GM21515 (cell line): ENCODE data around the gene CNTN3.

Experiments used
- ATAC-seq: cut with Tn5 transposase; IDR thresholded peaks from one replicate; pipeline ENCODE4 v1.9.1; 2021; ENCODE audit not compliant: unreplicated experiment

Gene CNTN3

DNA sequence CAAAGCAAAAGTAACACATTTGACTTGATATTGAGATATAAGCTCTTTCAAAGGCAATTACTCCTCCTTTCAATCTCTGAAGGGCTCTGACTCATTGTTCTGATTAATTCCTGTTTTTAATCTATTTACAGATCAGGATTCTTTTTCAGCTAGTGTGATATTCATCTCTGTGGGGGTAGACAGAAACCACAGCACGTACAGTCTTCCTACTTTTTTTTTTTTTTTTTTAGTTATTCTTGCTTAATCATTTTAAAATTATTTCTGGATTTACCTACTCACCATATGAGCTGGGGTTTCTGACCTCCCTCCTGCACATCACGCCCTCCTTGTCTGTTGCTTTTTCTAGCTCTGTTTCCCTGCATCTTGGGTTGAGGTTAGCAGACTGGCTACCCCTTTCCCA, 1.4 kb downstream of the CNTN3 start:
- ATAC-seq = no peak

- no peak for ATAC-seq
Observed at GRCh38 chr3:74611206-74611605, 3.3 kb downstream of the CNTN3 start.

DNA sequence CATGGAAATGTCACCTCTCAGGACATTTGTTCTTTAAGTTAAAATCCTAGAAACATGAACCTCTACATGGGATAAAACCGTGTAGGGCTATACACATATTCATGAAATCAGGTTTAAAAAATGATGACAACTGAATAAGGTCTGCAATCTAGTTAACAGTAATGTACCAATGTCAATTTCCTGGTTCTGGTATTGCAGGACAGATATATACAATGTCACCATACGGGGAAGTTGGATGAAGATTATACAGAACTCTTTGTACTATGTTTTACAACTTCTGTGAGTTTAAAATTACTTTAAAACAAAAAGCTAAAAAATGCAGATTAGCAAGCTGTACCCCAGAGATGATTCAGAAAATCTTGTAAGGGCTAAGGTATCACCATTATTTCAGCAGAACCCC, 6.7 kb downstream of the CNTN3 start:
- ATAC-seq = no peak

- ATAC-seq = no peak
Observed at GRCh38 chr3:74606996-74607395, 7.5 kb downstream of the CNTN3 start.

DNA sequence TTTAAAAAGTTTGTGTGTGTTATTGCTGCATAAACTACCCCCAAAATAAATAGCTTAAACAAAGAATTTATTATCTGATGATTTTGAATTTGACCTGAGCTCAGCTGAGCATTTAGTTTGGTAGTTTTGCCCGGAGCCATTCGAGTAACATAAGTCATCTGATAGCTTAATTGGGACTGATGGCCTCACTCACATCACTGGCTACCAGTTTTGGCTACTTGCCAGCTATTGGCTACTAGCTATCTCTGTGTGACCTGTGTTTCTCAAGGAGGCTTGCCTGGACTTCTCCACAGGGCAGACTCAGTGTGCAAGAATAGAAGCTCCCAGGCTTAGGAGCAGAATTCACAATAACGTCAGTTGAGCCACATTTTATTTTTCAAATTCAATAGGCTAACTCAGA, 9.0 kb downstream of the CNTN3 start:
- no peak for ATAC-seq

- no peak for ATAC-seq
Observed at GRCh38 chr3:74603292-74603691, 11.2 kb downstream of the CNTN3 start.

DNA sequence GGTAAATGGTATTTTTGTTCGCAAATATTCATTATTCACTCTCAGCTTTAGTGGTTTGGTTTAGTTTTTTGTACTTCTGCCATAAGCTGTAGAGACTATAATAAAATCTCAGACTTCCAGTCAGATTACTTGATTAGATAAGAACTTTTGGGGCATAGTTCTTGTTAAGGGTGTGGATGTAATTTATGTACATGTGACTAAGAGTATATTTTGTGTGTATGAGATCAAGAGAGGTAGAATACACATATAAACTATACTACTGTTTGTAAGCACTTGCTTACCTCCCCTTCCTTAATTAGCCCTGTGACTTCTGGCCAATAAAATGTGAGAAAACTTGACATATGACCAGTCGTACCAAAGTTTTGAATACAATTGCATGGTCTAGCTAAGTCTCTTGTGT, 12.0 kb downstream of the CNTN3 start:
- no peak for ATAC-seq

DNA sequence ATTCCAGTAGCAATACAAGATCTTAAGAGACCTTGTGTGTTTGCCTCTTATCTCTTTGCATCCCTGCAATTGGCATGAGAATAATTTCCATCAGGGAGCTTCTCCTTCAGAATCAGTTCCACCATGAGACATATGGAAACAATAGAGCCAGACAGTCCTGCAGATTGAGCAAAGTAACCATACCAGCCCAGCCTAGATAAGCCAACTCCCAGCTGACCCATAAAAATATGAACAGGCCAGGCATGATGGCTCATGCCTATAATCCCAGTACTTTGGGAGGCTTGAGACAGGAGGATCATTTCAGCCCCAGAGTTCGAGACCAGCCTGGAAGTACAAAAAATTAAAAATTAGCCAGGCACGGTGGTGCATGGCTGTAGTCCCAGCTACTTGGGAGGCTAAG, 12.7 kb downstream of the CNTN3 start:
- no peak for ATAC-seq

GRCh38 chr3:74599564-74599963, 14.9 kb downstream of the CNTN3 start:
- no peak for ATAC-seq

DNA sequence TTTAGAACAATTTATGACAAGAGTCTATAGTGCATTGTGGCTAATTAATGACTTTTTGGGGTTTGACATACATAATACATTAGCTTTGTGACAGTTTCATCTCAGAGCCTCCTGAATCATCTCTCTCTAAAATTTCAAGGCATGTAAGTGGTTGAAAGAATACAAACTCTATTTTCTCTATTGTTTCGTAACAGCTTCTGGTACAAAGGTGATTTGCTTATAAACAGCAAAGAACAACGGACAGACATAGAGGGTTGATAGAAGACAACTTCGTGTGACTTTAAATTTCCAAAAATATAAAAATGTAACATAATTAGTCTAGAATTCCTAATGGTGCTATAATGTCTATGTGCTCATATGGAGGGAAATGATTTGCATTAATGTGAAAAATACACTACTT, 21.3 kb downstream of the CNTN3 start:
- ATAC-seq = no peak

DNA sequence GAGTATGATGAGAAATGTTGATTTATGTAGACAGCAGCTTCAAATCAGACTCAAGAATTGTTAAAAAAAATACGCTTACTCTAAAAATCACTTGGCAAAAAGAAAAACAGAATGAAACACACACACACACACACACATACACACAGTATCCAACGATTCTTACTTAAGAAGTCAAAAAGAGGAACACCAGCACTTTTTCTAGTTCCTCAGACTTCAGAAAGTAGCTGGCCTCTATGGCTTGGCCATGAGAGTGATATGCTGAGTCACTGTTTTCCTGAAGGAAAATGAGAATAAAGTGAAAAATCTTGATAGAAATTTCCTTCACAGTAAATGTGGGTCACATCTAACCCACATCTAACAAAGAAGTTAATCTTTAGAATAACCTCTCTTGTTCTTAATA, 22.1 kb downstream of the CNTN3 start:
- ATAC-seq = no peak

DNA sequence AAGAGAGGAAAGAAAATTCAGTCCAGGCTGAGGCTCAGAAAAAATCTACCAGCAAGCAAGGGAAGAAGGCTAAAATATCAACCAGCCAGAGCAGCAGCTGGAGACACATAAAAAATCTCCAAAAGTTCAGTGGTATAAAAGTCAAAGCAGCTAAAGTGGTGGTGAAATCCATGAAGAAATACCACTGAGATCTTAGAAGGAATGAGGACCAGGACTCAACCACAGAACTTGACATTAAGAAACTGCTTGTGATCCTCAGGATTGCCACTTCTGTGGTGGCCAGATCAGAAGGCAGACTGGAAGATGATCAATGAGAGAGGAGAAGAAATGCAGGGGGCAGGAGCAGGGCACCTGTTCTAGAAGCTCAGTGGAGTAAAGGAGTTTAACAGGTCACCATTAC, 22.5 kb downstream of the CNTN3 start:
- ATAC-seq = no peak

DNA sequence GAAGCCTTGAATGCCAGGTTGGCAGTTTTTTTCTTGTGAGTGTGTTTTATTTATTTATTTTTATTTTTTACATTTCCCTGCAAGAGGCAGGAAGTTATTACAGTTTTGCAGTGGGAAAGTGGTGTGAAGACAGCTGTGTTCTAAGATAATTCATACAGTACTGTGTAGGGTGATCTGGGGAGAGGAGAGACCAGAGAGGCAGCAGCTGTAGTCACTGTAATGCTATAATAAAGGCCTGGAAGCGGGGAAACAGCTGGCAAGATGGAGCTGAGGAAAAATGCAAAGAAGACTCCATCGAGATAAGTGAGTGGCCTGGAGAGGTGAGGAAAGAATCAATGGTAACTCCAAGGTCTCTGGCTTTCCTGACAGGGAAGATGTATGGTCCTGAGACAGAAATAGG, 23.1 kb downstream of the CNTN3 start:
- no peak for ATAC-seq

DNA sequence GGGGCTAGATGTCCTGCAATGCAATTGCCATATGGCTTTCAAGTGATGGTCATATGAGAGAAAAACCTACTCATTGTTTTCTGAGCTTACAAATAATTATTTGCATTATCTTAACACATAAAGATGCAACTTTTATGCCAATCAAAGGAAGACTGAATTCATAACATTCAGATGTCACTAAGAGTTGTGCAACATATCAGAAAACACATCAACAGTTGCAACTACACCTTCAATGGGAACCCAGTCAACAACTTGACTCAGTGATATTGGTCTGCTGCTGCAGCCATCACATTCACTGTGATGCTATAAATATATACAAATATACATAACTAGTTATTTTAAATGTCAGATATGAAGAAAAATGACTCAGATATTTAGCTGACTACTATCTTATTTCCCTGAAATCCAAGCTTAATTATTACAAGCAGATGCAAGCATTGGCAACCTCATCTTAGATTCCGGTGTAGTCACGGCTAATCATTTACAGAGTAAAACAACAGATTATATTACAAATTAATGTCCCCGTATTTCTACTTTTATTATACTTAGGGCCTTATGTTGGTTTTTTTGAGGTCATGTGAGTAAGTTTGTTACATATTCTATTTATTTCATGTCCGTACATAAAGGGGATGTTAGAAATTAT, 23.7 kb downstream of the CNTN3 start:
- no peak for ATAC-seq

GRCh38 chr3:74584782-74585181, 29.7 kb downstream of the CNTN3 start:
- ATAC-seq = no peak

- no peak for ATAC-seq
Observed at GRCh38 chr3:74582982-74583381, 31.5 kb downstream of the CNTN3 start.

- no peak for ATAC-seq
Observed at GRCh38 chr3:74575857-74576256, 38.6 kb downstream of the CNTN3 start.

DNA sequence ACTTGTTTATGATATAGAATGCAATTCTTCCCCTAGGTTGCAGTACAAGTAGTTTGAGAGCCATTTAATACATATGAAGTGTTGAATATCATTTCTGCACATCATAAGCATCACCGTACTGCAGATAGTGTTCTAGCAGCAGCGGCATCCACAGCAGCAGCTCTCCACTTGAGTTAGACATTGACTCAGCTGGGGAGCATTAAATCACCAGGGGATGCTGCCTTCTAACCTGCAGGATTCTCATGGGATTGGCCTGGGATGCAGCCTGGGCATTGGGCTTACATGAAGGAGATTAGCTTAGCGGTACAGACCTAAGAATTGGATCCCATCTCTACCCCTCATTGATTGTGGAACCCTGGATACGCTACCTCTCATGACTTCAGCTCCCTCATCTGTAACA, 43.3 kb downstream of the CNTN3 start:
- ATAC-seq = no peak
